Activated CD4-positive, alpha-beta memory T cell treated with anti-CD3 and anti-CD28 coated beads, Interleukin-2, amount 10 ng/mL, durations not matched to agents 7 days and 5 days (primary cell): ENCODE data around the gene RNF135. TPM values are rescaled to one million over a fixed set of nuclear protein-coding genes. Genes with fewer than 3 reads are reported as not detected.
"Not testable (repeated sequence)": the region's sequence is repeated elsewhere in the genome, so short reads cannot be mapped to it uniquely, and the experiment has no call there.

Experiments used
- CTCF ChIA-PET: fragments of 350-600 bp; sonication (Branson Sonifier 250); formaldehyde crosslinking; loops from one replicate; lab custom pipeline; 2021; ENCODE audit warnings: antibody characterized with exemption, inconsistent platforms; lab: Charles Lee
- POLR2A ChIA-PET: fragments of 350-600 bp; sonication (Branson Sonifier 250); formaldehyde crosslinking; loops from one replicate; lab custom pipeline; 2021; ENCODE audit warnings: antibody characterized with exemption; lab: Charles Lee
- DNase-seq: peaks from one replicate; pipeline ENCODE4 v3.0.0-alpha.2; 2020
- H3K27ac Mint-ChIP-seq: one replicate; pipeline ENCODE4 v1.8.0; 2021; ENCODE audit warnings: mild to moderate bottlenecking, mixed read lengths
- H3K27me3 Mint-ChIP-seq: one replicate; pipeline ENCODE4 v1.8.0; 2021; ENCODE audit warnings: mixed read lengths
- H3K36me3 Mint-ChIP-seq: one replicate; pipeline ENCODE4 v1.8.0; 2021; ENCODE audit warnings: low read depth, mixed read lengths
- H3K4me1 Mint-ChIP-seq: one replicate; pipeline ENCODE4 v1.8.0; 2021; ENCODE audit warnings: mixed read lengths
- H3K4me3 Mint-ChIP-seq: one replicate; pipeline ENCODE4 v1.8.0; 2021; ENCODE audit warnings: mild to moderate bottlenecking, mixed read lengths
- H3K9me3 Mint-ChIP-seq: one replicate; pipeline ENCODE4 v1.8.0; 2021; ENCODE audit warnings: mixed read lengths
- total RNA-seq, 2 experiments: library from RNA; stranded (reverse); gene quantifications; one replicate each; pipeline ENCODE4 v1.2.3, GENCODE V29; 2021

RNF135 gene
- total RNA-seq, 2 experiments from 2014 or later, result 9.0 to 9.2 TPM

DNA sequence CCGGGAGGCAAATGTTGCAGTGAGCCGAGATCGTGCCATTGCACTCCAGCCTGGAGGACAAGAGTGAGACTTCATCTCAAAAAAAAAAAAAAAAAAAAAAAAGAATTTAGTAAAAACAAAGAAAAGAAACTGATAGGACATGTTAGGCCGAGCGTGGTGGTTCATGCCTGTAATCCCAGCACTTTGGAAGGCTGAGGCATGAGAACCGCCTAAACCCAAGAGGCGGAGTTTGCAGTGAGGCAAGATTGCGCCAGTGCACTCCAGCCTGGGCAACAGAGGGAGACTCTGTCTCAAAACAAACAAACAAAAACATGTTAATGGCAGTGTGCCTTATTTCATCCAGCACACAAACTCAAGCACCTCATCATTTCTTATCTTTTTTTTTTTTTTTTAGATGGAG lies 6.5 kb upstream of the RNF135 start:
- H3K9me3 Mint-ChIP-seq, H3K4me3 Mint-ChIP-seq, H3K27ac Mint-ChIP-seq, POLR2A ChIA-PET, H3K36me3 Mint-ChIP-seq, DNase-seq, CTCF ChIA-PET, H3K27me3 Mint-ChIP-seq: not testable (repeated sequence)
- H3K4me1 Mint-ChIP-seq, result peaks cover 22% of the 10 kb centered on the region

DNA sequence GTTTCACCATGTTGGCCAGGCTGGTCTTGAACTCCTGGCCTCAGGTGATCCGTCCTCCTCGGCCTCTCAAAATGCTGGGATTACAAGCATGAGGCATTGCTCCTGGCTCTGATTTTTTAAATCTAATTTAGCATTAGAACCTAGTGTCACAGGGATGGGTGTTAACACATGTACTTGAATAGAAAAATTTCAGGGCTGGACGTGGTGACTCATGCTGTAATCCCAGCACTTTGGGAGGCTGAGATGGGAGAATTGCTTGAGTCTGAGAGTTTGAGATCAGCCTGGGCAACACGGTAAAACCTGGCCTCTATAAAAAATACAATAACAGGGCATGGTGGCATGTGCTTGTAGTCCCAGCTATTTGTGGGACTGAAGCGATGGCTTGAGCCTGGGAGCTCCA lies 6.0 kb upstream of the RNF135 start:
- Mint-ChIP-seq H3K4me1 (peaks cover 25% of the 10 kb centered on the region), H3K27me3 (peaks cover 6% of the 10 kb centered on the region), H3K9me3 (no peaks in the 10 kb centered on the region), H3K27ac (no peak overlapping the region), H3K36me3 (no peaks in the 10 kb centered on the region), H3K4me3 (no peak overlapping the region)
- ChIA-PET CTCF (interaction anchor here (0.6 kb wide), 1 partner anchor 1621 kb away, joined by 3 read pairs; no protein-coding TSS in a partner anchor), POLR2A (no interaction called here)
- DNase-seq, result no peak

DNA sequence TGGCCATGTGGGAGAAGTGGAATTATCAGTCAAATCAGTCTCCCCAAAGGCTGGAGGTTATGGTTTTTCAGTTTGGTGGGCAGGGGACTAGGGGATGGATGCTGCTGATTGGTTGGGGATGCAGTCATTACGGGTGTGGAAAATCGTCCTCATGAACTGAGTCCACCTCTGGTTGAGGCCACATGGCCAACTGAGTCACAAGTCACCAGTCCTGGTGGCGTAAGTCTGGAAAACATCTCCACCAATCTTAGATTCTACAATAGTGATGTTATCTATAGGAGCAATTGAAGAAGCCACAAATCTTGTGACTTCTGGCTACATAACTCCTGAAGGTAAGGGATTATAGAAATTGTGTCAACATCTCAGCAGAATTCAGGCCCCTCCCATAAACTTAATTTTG lies 5.2 kb upstream of the RNF135 start:
- peaks cover 6% of the 10 kb centered on the region for H3K27me3 Mint-ChIP-seq
- no peaks in the 10 kb centered on the region for H3K36me3 Mint-ChIP-seq
- ChIA-PET POLR2A (no interaction called here), CTCF (no interaction called here)
- H3K4me1 Mint-ChIP-seq, result peaks cover 33% of the 10 kb centered on the region
- no peaks in the 10 kb centered on the region for H3K9me3 Mint-ChIP-seq
- H3K4me3 Mint-ChIP-seq, result no peak overlapping the region
- no peak overlapping the region for H3K27ac Mint-ChIP-seq
- DNase-seq, result no peak

DNA sequence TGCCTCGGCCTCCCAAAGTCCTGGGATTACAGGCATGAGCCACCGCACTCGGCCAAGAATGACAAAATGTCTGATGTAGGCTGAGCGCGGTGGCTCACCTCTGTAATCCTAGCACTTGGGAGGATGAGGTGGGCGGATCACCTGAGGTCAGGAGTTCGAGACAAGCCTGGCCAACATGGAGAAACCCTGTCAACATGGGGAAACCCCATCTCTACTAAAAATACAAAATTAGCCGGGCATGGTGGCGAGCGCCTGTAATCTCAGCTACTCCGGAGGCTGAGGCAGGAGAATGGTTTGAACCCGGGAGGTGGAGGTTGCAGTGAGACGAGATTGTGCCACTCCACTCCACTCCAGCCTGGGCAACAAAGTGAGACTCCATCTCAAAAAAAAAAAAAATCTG lies 2.9 kb upstream of the RNF135 start:
- H3K27me3 Mint-ChIP-seq, CTCF ChIA-PET, H3K27ac Mint-ChIP-seq, DNase-seq, H3K9me3 Mint-ChIP-seq, H3K4me3 Mint-ChIP-seq: not testable (repeated sequence)
- H3K36me3 Mint-ChIP-seq, result peaks cover 11% of the 10 kb centered on the region
- peaks cover 35% of the 10 kb centered on the region for H3K4me1 Mint-ChIP-seq
- POLR2A ChIA-PET, result interaction anchor here (1.3 kb wide), 1 partner anchor 53 kb away, joined by 4 read pairs; no protein-coding TSS in a partner anchor

DNA sequence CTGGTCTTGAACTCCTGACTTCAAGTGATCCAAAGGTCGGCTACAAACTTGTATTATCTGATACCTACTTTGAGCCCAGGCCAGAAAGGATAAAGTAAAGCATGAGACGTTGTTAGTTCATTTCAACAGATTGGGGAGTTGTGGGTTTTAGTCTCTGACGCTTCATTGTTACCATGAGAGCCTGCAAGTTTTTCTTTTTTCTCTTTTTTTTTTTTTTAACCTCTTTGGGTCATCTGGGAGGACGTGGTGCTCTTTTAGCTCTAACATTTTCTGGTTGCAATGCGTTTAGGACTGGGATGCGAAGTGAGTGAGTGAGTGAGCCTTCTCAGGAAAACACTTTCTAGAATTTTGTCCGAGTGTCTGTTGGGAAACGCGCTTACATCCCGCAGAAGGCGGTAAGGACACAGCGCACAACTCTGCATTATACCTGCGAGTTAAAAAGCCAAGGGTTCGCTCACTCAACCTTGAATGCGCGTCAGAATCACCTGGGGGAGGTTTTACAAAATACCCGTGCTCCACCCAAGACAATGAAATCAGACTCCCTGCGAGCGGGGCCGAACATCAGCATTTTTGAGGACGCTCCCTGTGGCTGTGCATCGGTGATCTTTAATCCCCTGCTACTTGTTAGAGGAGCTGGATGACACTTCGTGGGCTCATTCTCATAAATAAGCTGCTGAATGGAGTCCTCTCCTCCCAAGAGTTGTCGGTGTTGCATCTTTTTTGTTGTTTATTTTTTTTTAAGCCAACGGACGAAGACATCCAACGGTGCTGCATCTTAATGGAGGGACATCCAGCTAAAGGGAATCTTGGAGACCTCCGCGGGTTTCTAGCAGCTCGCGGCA lies 629 bp upstream of the RNF135 start:
- H3K36me3 Mint-ChIP-seq, result peaks cover 20% of the 10 kb centered on the region
- H3K27ac Mint-ChIP-seq, result peak overlapping the region; percentile 84
- peaks cover 4% of the 10 kb centered on the region for H3K27me3 Mint-ChIP-seq
- H3K4me1 Mint-ChIP-seq, result peaks cover 42% of the 10 kb centered on the region
- H3K9me3 Mint-ChIP-seq, result no peaks in the 10 kb centered on the region
- POLR2A ChIA-PET, result interaction anchor here (0.8 to 2.9 kb wide), 12 partner anchors 9 to 350 kb away, joined by 3 to 8 read pairs (median 4); partner anchors contain the start of gene TEFM
- peak; percentile 21 for DNase-seq
- CTCF ChIA-PET, result interaction anchor here (1.1 to 1.3 kb wide), 5 partner anchors 11 to 255 kb away, joined by 3 to 5 read pairs (median 3); no protein-coding TSS in a partner anchor
- peak overlapping the region; percentile 86 for H3K4me3 Mint-ChIP-seq

DNA sequence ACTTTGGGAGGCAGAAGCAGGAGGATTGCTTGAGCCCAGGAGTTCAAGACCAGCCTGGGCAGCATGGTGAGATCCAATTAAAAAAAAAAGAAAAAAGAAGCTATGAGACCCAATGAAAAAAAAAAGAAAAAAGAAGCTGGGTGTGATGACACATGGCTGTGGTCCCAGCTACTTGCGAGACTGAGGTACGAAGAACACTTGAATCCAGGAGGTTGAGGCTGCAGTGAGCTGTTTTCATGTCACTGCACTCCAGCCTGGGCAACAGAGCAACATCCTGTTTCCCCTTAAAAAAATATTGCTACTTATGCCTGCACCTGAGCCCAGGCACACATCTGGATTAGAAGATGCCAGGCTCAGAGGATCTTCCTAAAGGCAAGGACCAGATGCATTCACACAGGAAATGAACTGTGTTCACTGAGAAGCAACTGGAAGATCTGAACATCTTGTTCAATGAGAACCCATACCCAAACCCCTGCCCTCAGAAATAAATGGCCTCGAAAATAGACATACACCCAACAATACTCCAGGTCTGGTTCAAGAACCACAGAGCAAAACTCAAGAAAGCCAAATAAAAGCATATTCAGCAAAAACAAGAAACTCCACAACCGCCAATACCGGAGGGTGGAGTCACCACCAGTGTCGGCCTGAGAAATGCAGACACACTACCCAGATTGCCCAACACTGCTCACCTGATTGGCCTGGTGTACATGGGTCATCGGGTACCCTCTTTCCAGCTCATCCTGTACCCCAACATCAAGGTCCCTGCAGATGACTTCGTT lies 4.4 kb downstream of the RNF135 start:
- Mint-ChIP-seq H3K4me1 (peaks cover 28% of the 10 kb centered on the region), H3K4me3 (no peak overlapping the region), H3K27me3 (no peaks in the 10 kb centered on the region), H3K9me3 (no peaks in the 10 kb centered on the region), H3K27ac (no peak overlapping the region), H3K36me3 (peaks cover 25% of the 10 kb centered on the region)
- CTCF ChIA-PET, result interaction anchor here (0.5 to 0.6 kb wide), 2 partner anchors 64 to 187 kb away, joined by 3 read pairs; no protein-coding TSS in a partner anchor
- no peak for DNase-seq
- POLR2A ChIA-PET, result no interaction called here

DNA sequence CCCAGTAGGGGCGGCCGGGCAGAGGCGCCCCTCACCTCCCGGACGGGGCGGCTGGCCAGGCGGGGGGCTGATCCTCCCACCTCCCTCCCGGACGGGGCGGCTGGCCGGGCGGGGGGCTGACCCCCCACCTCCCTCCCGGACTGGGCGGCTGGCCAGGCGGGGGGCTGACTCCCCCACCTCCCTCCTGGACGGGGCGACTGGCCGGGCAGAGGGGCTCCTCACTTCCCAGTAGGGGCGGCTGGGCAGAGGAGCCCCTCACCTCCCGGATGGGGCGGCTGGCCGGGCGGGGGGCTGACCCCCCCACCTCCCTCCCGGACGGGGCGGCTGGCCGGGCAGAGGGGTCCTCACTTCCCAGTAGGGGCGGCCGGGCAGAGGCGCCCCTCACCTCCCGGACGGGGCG lies 9.1 kb downstream of the RNF135 start:
- H3K27me3 Mint-ChIP-seq, H3K36me3 Mint-ChIP-seq, DNase-seq, H3K4me3 Mint-ChIP-seq, H3K9me3 Mint-ChIP-seq, CTCF ChIA-PET, H3K27ac Mint-ChIP-seq, POLR2A ChIA-PET: not testable (repeated sequence)
- peaks cover 11% of the 10 kb centered on the region for H3K4me1 Mint-ChIP-seq

DNA sequence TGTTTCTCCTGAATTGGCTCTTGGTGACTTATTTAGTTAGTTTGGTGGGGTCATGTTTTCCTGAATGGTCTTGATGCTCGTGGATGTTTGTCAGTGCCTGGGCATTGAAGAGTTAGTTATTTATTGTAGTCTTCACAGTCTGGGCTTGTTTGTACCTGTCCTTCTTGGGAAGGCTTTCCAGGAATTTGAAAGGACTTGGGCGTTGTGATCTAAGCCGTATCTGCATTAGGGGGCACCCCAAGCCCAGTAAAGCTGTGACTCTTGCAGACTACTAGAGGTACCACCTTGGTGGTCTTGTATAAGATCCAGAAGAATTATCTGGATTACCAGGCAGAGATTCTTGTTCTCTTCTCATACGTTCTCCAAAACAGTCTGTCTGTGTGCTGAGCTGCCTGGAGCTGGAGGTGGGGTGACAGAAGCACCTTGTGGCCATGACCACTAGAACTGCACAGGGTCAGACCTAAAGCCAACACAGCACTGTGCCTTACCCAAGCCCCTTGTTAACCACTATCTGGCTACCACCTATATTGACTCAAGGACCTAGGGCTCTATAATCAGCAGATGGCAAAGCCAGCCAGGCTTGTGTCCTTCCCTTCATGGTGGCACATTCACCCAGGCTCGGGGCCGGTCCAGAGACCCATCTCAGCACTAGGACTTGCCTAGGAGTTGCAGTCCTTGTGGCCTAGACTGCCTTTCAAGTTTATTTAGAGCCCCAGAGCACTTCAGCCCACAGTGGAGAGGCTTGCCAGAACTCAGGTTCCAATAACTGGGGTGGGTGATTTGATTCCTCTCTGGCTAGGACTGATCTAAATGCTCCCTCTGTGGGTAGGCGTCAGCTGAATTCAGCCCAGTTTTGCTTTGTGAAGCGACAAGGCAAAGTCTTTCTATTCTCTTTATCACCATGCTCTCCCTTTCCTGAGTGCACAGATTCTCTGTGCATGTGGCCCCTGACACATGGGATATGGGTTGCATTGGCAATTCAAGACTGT lies 11.0 kb downstream of the RNF135 start:
- no peaks in the 10 kb centered on the region for H3K9me3 Mint-ChIP-seq
- no peak overlapping the region for H3K4me3 Mint-ChIP-seq
- H3K36me3 Mint-ChIP-seq, result peaks cover 8% of the 10 kb centered on the region
- no peaks in the 10 kb centered on the region for H3K27me3 Mint-ChIP-seq
- ChIA-PET POLR2A (no interaction called here), CTCF (no interaction called here)
- no peak for DNase-seq
- no peak overlapping the region for H3K27ac Mint-ChIP-seq
- peaks cover 6% of the 10 kb centered on the region for H3K4me1 Mint-ChIP-seq

DNA sequence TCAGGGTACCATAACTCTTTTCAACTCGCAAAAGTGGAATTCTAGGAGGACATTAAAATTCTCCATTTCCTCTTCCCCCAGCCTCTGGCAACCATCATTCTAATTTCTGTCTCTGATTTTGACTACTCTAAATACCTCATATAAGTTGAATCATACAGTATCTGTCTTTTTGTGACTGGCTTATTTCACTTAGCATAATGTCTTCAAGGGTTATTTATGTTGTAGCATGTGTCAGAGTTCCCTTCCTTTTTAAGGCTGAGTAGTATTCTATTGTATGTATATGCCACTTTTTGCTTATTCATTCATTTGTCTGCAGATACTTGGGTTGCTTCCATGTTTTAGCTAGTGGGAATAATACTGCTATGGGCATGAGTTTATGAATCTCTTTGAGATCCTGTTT lies 12.0 kb downstream of the RNF135 start:
- Mint-ChIP-seq H3K9me3 (no peaks in the 10 kb centered on the region), H3K36me3 (peaks cover 12% of the 10 kb centered on the region), H3K4me1 (peaks cover 6% of the 10 kb centered on the region), H3K4me3 (no peak overlapping the region), H3K27ac (no peak overlapping the region), H3K27me3 (no peaks in the 10 kb centered on the region)
- no peak for DNase-seq
- CTCF ChIA-PET, result no interaction called here
- POLR2A ChIA-PET, result no interaction called here

DNA sequence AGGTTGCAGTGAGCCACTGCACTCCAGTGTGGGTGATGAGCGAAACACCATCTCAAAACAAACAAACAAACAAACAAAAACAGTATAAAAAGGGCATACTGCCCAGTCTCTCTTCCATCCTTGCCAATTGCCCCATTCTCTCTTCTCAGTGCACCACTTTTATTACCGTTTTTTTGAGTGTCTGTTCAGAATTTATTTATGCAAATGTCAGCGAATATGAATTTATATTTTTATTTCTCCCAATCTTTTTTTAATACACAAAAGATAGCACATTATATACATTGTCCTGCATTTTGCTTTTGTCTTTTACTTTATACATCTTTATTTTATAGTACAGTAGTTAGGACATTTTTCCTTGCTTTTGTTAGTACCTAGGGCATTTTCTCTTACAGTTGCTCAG lies 19.6 kb downstream of the RNF135 start:
- CTCF ChIA-PET, result no interaction called here
- H3K4me1 Mint-ChIP-seq, result no peaks in the 10 kb centered on the region
- H3K27me3 Mint-ChIP-seq, result no peaks in the 10 kb centered on the region
- no peaks in the 10 kb centered on the region for H3K9me3 Mint-ChIP-seq
- POLR2A ChIA-PET, result no interaction called here
- H3K36me3 Mint-ChIP-seq, result peaks cover 12% of the 10 kb centered on the region
- H3K27ac Mint-ChIP-seq, result no peak overlapping the region
- no peak for DNase-seq
- H3K4me3 Mint-ChIP-seq, result no peak overlapping the region

DNA sequence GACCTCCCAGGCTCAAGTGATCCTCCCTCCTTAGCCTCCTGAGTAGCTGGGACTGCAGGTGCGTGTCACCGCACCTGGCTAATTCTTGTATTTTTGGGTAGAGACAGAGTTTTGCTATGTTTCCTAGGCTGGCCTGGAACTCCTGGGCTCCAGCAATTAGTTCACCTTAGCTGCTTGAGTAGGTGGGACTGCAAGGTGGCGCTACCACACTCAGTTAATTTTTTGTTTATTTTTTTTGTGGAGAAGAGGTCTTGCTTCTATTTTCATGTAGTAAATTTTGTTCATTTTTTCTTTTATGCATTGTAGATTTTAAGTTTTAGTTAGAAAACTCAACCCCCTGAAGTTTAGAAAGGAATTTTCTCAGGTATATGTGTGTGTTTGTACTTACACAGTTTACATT lies 21.7 kb downstream of the RNF135 start:
- ChIA-PET POLR2A (no interaction called here), CTCF (interaction anchor here (0.6 kb wide), 1 partner anchor 370 kb away, joined by 3 read pairs; no protein-coding TSS in a partner anchor)
- H3K9me3 Mint-ChIP-seq, result no peaks in the 10 kb centered on the region
- H3K4me1 Mint-ChIP-seq, result no peaks in the 10 kb centered on the region
- no peaks in the 10 kb centered on the region for H3K27me3 Mint-ChIP-seq
- no peak overlapping the region for H3K4me3 Mint-ChIP-seq
- H3K27ac Mint-ChIP-seq, result no peak overlapping the region
- DNase-seq, result no peak
- H3K36me3 Mint-ChIP-seq, result peaks cover 18% of the 10 kb centered on the region

DNA sequence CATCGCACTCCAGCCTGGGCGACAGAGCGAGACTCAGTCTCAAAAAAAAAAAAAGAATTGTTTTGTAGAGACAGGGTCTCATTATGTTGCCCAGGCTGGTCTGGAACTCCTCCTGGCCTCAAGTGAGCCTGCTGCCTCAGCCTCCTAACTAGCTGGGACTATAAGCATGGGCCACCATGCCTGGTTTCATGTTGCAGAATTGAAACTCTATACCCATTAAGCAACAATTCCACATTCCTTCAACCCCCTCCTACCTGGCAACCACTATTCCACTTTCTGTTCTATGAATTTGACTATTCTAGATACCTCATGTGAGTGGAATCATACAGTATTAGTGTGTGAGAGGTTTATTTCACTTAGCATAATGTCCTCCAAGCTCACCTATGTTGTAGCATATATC lies 24.5 kb downstream of the RNF135 start:
- DNase-seq, result no peak
- H3K27me3 Mint-ChIP-seq, result no peaks in the 10 kb centered on the region

More for the DNA sequence above, 24.5 kb downstream of the RNF135 start:
- POLR2A ChIA-PET, result no interaction called here
- H3K4me3 Mint-ChIP-seq, result no peak overlapping the region
- CTCF ChIA-PET, result no interaction called here
- no peaks in the 10 kb centered on the region for H3K9me3 Mint-ChIP-seq
- peaks cover 26% of the 10 kb centered on the region for H3K36me3 Mint-ChIP-seq
- H3K4me1 Mint-ChIP-seq, result no peaks in the 10 kb centered on the region
- no peak overlapping the region for H3K27ac Mint-ChIP-seq
